A673 (cell line): ENCODE data around the gene UQCRQ.

Experiments
- EZH2 ChIP-seq: fragments of 200-600 bp; sonication (generic); IDR thresholded peaks from 2 replicates; pipeline ENCODE4 v1.6.1; 2017; ENCODE audit warnings: borderline replicate concordance, low read depth, mild to moderate bottlenecking, mixed read lengths, antibody characterized with exemption, low read length; ENCODE audit not compliant: poor library complexity, severe bottlenecking
- TF ChIP-seq, protein P1 (sequence below): fragments of 300-800, 200-600 bp; sonication (generic); conservative IDR thresholded peaks from 2 replicates; pipeline ENCODE4 v1.5.1; 2017; ENCODE audit warnings: low read depth, mild to moderate bottlenecking, antibody characterized with exemption, low read length, moderate library complexity, mixed read lengths

DNA sequence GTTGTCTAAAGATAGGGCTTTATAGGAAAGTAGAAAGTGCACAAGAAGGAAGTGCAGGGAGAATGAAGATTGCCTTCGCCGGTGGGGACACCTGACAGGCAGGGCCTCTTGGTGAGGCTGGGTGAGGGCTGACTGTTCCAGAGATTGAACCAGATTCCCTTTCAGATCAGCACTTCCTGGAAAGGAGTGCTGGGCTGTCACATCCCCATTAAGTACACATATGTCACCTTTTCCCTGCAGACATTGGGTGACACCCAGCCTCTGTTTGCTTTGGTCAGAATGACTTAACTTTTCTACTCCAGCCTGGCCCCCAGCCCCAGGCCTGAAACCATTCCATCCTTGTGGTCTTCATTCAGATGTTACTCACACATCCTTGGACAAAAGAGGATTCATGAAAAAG, 28.6 kb upstream of the UQCRQ start:
- TF ChIP-seq, protein P1, sequence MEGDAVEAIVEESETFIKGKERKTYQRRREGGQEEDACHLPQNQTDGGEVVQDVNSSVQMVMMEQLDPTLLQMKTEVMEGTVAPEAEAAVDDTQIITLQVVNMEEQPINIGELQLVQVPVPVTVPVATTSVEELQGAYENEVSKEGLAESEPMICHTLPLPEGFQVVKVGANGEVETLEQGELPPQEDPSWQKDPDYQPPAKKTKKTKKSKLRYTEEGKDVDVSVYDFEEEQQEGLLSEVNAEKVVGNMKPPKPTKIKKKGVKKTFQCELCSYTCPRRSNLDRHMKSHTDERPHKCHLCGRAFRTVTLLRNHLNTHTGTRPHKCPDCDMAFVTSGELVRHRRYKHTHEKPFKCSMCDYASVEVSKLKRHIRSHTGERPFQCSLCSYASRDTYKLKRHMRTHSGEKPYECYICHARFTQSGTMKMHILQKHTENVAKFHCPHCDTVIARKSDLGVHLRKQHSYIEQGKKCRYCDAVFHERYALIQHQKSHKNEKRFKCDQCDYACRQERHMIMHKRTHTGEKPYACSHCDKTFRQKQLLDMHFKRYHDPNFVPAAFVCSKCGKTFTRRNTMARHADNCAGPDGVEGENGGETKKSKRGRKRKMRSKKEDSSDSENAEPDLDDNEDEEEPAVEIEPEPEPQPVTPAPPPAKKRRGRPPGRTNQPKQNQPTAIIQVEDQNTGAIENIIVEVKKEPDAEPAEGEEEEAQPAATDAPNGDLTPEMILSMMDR: no peak
- no peak for TF ChIP-seq EZH2
